MCF 10A (cell line): Measurements from ENCODE around the gene HPGDS. TPM values are rescaled to one million over a fixed set of nuclear protein-coding genes. Genes with fewer than 3 reads are reported as not detected.

Experiments used
- BruUV-seq: library from RNA; stranded (reverse); fragments of 400-500 nt; replicated peaks from 2 replicates; lab custom pipeline; 2021; lab: Mats Ljungman, UMichigan
- CTCF ChIA-PET: fragments of 300-600 bp; sonication (Branson Sonifier 250); formaldehyde crosslinking; extraction: SDS; loops from one replicate; lab custom pipeline; 2021; ENCODE audit warnings: antibody characterized with exemption, inconsistent platforms; lab: Yijun Ruan, JAX
- POLR2A ChIA-PET: fragments of 300-600, 350-650 bp; sonication (Branson Sonifier 250); formaldehyde crosslinking; extraction: SDS; loops from one replicate; lab custom pipeline; 2020; ENCODE audit warnings: antibody characterized with exemption, inconsistent platforms; lab: Yijun Ruan, JAX
- DNase-seq: peaks from one replicate; pipeline ENCODE4 v3.0.0-alpha.2; 2018; ENCODE audit not compliant: unreplicated experiment
- H3K27ac Mint-ChIP-seq: one replicate; pipeline ENCODE4 v1.8.0; 2022; ENCODE audit warnings: mild to moderate bottlenecking, low read depth, mixed read lengths; ENCODE audit not compliant: unreplicated experiment
- H3K27me3 Mint-ChIP-seq: one replicate; pipeline ENCODE4 v1.8.0; 2022; ENCODE audit warnings: mixed read lengths; ENCODE audit not compliant: insufficient read depth, unreplicated experiment
- H3K36me3 Mint-ChIP-seq: one replicate; pipeline ENCODE4 v1.8.0; 2022; ENCODE audit warnings: mild to moderate bottlenecking, moderate library complexity, mixed read lengths; ENCODE audit not compliant: insufficient read depth, unreplicated experiment
- H3K4me1 Mint-ChIP-seq: one replicate; pipeline ENCODE4 v1.8.0; 2022; ENCODE audit warnings: mixed read lengths; ENCODE audit not compliant: insufficient read depth, unreplicated experiment
- H3K4me3 Mint-ChIP-seq: one replicate; pipeline ENCODE4 v1.8.0; 2022; ENCODE audit warnings: mild to moderate bottlenecking, moderate library complexity, mixed read lengths; ENCODE audit not compliant: unreplicated experiment
- H3K9me3 Mint-ChIP-seq: one replicate; pipeline ENCODE4 v1.8.0; 2022; ENCODE audit warnings: mixed read lengths; ENCODE audit not compliant: unreplicated experiment
- intact Hi-C: fragments of 100-400 bp; cut with micrococcal nuclease; formaldehyde crosslinking; loops from 2 replicates; pipeline ENCODE4 v1.14.1; 2022
- total RNA-seq: library from RNA; stranded (reverse); gene quantifications from 2 replicates; pipeline ENCODE4 v1.2.3, GENCODE V29; 2022
- TF ChIP-seq, protein P1 (sequence below): fragments of 200-600 bp; IDR thresholded peaks from one replicate; pipeline ENCODE4 v1.8.0; 2022; ENCODE audit warnings: antibody characterized with exemption, mild to moderate bottlenecking; ENCODE audit not compliant: unreplicated experiment

Gene HPGDS
- total RNA-seq, 1 experiment from 2014 or later = not detected

DNA sequence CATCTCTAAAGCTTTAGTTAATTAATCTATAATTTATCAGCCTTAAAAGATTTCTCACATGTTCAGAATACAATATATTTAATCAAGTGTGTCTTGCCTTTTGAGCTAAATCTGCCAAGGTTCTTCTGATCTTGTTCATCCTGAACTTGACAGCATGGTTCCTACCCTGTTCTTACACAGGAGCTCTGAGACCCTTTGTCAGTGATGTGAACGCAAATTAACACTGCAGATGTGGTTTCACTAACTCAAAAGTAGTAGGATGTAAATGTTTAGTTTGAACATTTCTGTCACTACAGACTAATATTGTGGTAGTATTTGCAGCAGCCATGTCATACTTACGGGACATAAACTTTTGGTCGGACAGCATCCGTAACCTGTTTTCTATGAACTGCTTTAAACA is 75.6 kb downstream of the HPGDS start:
- ChIA-PET CTCF (no interaction called here), POLR2A (no interaction called here)
- H3K4me1 Mint-ChIP-seq = peaks cover 7% of the 10 kb centered on the region
- TF ChIP-seq, protein P1, sequence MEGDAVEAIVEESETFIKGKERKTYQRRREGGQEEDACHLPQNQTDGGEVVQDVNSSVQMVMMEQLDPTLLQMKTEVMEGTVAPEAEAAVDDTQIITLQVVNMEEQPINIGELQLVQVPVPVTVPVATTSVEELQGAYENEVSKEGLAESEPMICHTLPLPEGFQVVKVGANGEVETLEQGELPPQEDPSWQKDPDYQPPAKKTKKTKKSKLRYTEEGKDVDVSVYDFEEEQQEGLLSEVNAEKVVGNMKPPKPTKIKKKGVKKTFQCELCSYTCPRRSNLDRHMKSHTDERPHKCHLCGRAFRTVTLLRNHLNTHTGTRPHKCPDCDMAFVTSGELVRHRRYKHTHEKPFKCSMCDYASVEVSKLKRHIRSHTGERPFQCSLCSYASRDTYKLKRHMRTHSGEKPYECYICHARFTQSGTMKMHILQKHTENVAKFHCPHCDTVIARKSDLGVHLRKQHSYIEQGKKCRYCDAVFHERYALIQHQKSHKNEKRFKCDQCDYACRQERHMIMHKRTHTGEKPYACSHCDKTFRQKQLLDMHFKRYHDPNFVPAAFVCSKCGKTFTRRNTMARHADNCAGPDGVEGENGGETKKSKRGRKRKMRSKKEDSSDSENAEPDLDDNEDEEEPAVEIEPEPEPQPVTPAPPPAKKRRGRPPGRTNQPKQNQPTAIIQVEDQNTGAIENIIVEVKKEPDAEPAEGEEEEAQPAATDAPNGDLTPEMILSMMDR = no peak
- no peaks in the 10 kb centered on the region for H3K9me3 Mint-ChIP-seq
- H3K27me3 Mint-ChIP-seq = no peaks in the 10 kb centered on the region
- no TSS peak for BruUV-seq
- H3K36me3 Mint-ChIP-seq = peaks cover 29% of the 10 kb centered on the region
- no peak overlapping the region for H3K4me3 Mint-ChIP-seq
- no peak overlapping the region for H3K27ac Mint-ChIP-seq
- DNase-seq = no peak
- intact Hi-C loops = no loop called here

DNA sequence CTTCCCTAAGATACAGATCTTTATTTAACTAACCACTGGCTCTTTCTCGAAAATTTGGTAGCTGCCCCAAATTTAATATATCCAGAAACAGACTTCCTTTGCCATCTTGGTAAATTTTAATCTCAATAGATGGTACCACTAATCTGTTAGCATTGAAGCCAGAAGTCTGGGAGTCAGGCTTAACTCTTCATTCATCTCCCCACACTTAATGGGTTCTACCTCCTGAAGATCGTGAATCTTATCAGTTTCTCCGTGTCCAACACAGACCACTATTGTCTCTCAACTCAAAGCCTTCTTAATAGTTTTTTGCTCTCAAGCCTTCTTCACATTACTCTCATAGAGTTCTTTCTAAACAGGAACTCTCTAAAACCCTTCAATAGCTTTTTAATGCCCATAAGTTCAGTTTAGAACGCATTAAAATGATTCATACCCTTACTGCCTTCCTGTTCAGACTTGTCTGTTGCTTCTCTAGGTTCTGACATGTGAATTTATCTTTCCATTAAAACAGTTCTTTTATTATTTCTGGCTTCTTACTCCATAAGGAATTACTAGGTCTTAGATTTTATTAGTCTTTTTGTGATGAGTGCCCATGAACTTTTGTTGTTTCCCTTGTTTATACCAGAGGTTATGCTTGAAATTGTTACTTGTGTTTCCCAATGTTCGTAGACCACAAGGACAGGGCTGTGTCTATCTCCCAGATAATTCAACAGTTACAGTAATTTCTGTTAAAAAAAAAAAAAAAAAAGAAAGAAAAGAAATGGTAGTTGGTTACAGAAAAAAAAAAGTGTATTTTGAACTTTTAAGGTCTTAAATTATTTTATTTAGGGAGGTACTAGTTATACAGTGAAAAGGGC is 80.2 kb downstream of the HPGDS start:
- intact Hi-C loops = no loop called here
- ChIA-PET POLR2A (interaction anchor here (0.5 to 1.7 kb wide), 8 partner anchors 19 to 514 kb away, joined by 3 read pairs; partner anchors contain the start of gene SMARCAD1), CTCF (no interaction called here)
- TF ChIP-seq, protein P1 = no peak
- peak overlapping the region; percentile 29 for H3K4me3 Mint-ChIP-seq
- H3K9me3 Mint-ChIP-seq = no peaks in the 10 kb centered on the region
- H3K36me3 Mint-ChIP-seq = peaks cover 44% of the 10 kb centered on the region
- BruUV-seq = TSS peak; percentile 20
- DNase-seq = peak; percentile 60
- peak overlapping the region; percentile 93 for H3K27ac Mint-ChIP-seq
- no peaks in the 10 kb centered on the region for H3K27me3 Mint-ChIP-seq
- H3K4me1 Mint-ChIP-seq = peaks cover 11% of the 10 kb centered on the region

DNA sequence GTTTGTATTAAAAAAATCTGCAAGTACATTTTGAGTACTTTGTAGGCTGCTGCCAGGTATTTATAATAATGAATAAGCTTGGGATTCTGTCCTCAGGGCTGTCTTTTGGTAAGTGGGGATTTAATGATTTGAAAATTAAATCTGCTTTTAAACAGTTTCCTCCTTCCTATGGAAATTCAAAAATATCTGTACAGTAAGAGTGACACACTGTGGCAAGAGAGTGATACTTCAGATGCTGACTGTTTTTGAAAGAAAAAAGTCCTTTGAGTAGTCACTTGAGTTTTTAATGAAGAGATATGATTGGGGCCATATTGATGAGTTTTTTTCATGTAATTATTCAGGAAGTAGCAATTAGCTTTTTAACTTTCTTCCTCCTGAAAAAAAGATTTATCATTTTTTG is 85.8 kb downstream of the HPGDS start:
- Mint-ChIP-seq H3K9me3 (no peaks in the 10 kb centered on the region), H3K36me3 (peaks cover 36% of the 10 kb centered on the region), H3K27me3 (no peaks in the 10 kb centered on the region), H3K27ac (no peak overlapping the region), H3K4me1 (peaks cover 2% of the 10 kb centered on the region), H3K4me3 (no peak overlapping the region)
- ChIA-PET CTCF (interaction anchor here (0.7 kb wide), 2 partner anchors 80 to 237 kb away, joined by 3 read pairs; no protein-coding TSS in a partner anchor), POLR2A (no interaction called here)
- DNase-seq = peak; percentile 13
- TF ChIP-seq, protein P1 = peak; percentile 24
- BruUV-seq = no TSS peak
- intact Hi-C loops = loop anchor here (1.0 to 5.0 kb wide), 2 partner anchors 360 to 466 kb away; no protein-coding TSS in a partner anchor

DNA sequence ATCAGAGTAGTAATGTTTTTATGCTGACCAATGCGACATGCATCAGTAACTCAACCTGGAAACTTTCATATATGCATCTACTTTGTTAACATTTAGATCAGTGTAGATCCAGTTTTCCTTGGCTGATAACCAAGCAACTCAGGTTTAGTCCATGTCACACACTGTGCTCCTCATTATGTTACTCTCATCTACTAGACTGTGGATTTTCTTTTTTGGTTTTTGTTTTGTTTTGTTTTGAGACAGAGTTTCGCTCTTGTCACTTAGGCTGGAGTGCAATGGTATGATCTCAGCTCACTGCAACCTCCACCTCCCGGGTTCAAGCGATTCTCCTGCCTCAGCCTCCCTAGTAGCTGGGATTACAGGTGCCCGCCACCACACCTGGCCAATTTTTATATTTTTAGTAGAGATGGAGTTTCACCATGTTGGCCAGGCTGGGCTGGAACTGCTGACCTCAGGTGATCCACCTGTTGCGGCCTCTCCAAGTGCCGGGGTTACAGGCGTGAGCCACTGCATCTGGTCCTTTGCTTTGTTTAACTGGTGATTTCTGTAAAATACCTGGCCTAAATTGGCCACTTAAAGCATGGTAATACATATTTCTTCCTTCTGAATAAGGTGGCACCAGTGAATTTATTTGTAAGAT is 86.4 kb downstream of the HPGDS start:
- no peaks in the 10 kb centered on the region for H3K27me3 Mint-ChIP-seq
- H3K36me3 Mint-ChIP-seq = peaks cover 39% of the 10 kb centered on the region
- H3K4me3 Mint-ChIP-seq = no peak overlapping the region
- intact Hi-C loops = loop anchor here (5.0 kb wide), 1 partner anchor 359 kb away; no protein-coding TSS in a partner anchor
- ChIA-PET POLR2A (interaction anchor here (0.6 kb wide), 1 partner anchor 349 kb away, joined by 3 read pairs; no protein-coding TSS in a partner anchor), CTCF (interaction anchor here (0.7 kb wide), 1 partner anchor 81 kb away, joined by 3 read pairs; no protein-coding TSS in a partner anchor)
- H3K4me1 Mint-ChIP-seq = no peaks in the 10 kb centered on the region
- TF ChIP-seq, protein P1 = no peak
- no peak for DNase-seq
- no TSS peak for BruUV-seq
- H3K9me3 Mint-ChIP-seq = no peaks in the 10 kb centered on the region
- H3K27ac Mint-ChIP-seq = no peak overlapping the region
